ENCODE data around the gene CUL7. TPM values are rescaled to one million over a fixed set of nuclear protein-coding genes. Genes with fewer than 3 reads are reported as not detected.

The CUL7 gene
- total and polyA plus RNA-seq, 9 of the 15 experiments (the other 6 are each of a cell fraction or from before 2014, with no cell fraction given) = 0.44 to 20.1 (median 8.6) TPM

DNA sequence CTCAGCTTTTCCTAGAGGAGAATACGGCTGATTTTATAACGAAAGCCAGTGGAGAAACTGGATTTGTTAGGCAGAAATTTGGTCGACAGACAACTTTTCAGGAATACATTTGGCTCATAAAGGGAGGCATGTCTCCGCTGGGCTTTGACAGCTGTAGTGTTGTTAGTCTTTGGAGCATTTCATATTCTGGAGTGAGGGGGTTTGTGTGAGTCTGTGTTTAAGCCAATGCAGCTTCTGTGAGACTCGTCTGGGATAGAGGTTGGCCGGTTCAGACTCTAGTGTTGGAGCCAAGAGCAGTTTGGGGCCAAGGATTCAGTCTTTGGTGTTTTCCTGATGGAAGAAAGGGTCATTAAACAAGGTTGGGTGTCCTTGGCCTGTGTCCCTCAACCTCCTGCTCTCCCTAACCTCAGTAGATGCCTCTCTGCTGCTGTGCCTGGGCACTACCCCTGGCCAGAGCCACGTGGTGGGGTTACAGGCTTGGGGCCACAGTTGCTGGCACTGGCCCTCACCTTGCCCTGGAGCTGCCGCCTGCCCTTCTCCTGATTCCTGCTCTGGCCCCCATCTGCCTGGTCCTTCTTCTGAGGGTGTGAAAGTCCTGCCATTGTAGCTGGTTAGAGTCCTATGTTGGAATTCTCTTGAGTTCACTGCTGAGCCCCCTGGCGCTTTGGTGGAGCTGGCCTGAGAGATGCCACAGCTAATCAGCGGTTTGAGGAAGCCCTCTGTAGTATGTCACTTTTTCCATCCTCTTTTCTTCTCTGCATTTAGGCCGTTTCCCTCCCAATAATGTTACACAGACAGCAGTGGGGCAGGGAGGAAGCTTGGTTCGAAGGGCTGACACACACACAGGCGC, 29.4 kb upstream of the CUL7 start:
- Histone ChIP-seq H3K9ac (ENCODE audit: insufficient read depth in 1 of 2, low read depth in 2 of 2, low read length in 2 of 2) (peak overlapping the region in 1 of 2 experiments; percentile 69; a peak in 2 of 4 replicates), H3K4me1 (replicated peaks in 1 of 2; ENCODE audit: control insufficient read depth in 2 of 2, insufficient read depth in 2 of 2, low read length in 2 of 2) (peaks cover 2% of the 10 kb centered on the region in 2 experiments; a peak in 3 of 5 replicates), H3K9me1 (ENCODE audit: control insufficient read depth, insufficient read depth, low read length) (peaks cover 3% of the 10 kb centered on the region), H3K4me2 (ENCODE audit: insufficient read depth, low read length) (no peak overlapping the region), H3K9me3 (replicated peaks; ENCODE audit: control insufficient read depth, insufficient read depth, low read depth, low read length) (no peaks in the 10 kb centered on the region), H3K36me3 (ENCODE audit: control insufficient read depth, insufficient read depth, low read length) (no peaks in the 10 kb centered on the region), H3K27ac (ENCODE audit: extremely low read depth, low read depth, low read length) (no peak overlapping the region), H2AFZ (ENCODE audit: low read depth, low read length) (no peak overlapping the region; the same call in 1 of the 2 replicates), H4K20me1 (replicated peaks; ENCODE audit: control insufficient read depth, insufficient read depth, low read length) (no peaks in the 10 kb centered on the region; the same call in 1 of the 2 replicates), H3K27me3 (ENCODE audit: control insufficient read depth in 2 of 2, insufficient read depth in 2 of 2, low read length in 2 of 2) (peaks cover 8% of the 10 kb centered on the region in 2 experiments; a peak in 3 of 5 replicates), H3K79me2 (ENCODE audit: control insufficient read depth, insufficient read depth, low read length) (no peaks in the 10 kb centered on the region), H3K4me3 (no peak overlapping the region)
- in situ Hi-C loops (cut with MboI) = no loop called here
- FAIRE-seq = no peak
- WGBS (ENCODE audit: insufficient coverage, low coverage, missing lambda C conversion rate) = 15% methylated on average over 13 of the region's 13 CpGs
- DNase-seq (ENCODE audit: extremely low read depth in 1 of 4, low spot score in 3 of 4) = no peak
- ChIA-PET POLR2A (interaction anchor here (0.6 to 1.7 kb wide), 6 partner anchors 10 to 153 kb away, joined by 3 to 8 read pairs (median 5); partner anchors contain the start of gene CNPY3), CTCF (ENCODE audit: low intra/inter-chr PET ratio) (no interaction called here)
- no TSS peak for BruUV-seq (replicated peaks)
- no peak for ATAC-seq
- intact Hi-C loops (cut with micrococcal nuclease) = no loop called here
- TF ChIP-seq PHF21A (IDR thresholded peaks at IDR 0.05; ENCODE audit: borderline replicate concordance, low read depth) (no peak), POLR2G (IDR thresholded peaks at IDR 0.05; ENCODE audit: low read depth, low read length) (no peak), DDX20 (tag; IDR thresholded peaks at IDR 0.05; ENCODE audit: low read depth) (no peak), SNAPC5 (CRISPR knock-in tag; IDR thresholded peaks at IDR 0.05) (no peak), ZNF766 (CRISPR knock-in tag; conservative IDR thresholded peaks at IDR 0.05) (no peak), ZNF436 (CRISPR knock-in tag; IDR thresholded peaks at IDR 0.05) (no peak), SAFB (IDR thresholded peaks at IDR 0.05; ENCODE audit: borderline replicate concordance, low read depth, low read length) (no peak), GABPB1 (CRISPR knock-in tag; IDR thresholded peaks at IDR 0.05) (no peak), SNIP1 (IDR thresholded peaks at IDR 0.05; ENCODE audit: low read depth) (no peak), ZNF696 (CRISPR knock-in tag; conservative IDR thresholded peaks at IDR 0.05) (no peak), ZC3H4 (CRISPR knock-in tag; IDR thresholded peaks at IDR 0.05; ENCODE audit: borderline replicate concordance) (no peak), CEBPZ (IDR thresholded peaks at IDR 0.05; ENCODE audit: borderline replicate concordance, low read depth, low read length) (no peak), HDGF (IDR thresholded peaks at IDR 0.05) (no peak), NFXL1 (CRISPR knock-in tag; IDR thresholded peaks at IDR 0.05) (no peak), NR2C1 (IDR thresholded peaks at IDR 0.05) (no peak), NR2C1 (tag; IDR thresholded peaks at IDR 0.05) (no peak)
- TF ChIP-seq, protein P1, sequence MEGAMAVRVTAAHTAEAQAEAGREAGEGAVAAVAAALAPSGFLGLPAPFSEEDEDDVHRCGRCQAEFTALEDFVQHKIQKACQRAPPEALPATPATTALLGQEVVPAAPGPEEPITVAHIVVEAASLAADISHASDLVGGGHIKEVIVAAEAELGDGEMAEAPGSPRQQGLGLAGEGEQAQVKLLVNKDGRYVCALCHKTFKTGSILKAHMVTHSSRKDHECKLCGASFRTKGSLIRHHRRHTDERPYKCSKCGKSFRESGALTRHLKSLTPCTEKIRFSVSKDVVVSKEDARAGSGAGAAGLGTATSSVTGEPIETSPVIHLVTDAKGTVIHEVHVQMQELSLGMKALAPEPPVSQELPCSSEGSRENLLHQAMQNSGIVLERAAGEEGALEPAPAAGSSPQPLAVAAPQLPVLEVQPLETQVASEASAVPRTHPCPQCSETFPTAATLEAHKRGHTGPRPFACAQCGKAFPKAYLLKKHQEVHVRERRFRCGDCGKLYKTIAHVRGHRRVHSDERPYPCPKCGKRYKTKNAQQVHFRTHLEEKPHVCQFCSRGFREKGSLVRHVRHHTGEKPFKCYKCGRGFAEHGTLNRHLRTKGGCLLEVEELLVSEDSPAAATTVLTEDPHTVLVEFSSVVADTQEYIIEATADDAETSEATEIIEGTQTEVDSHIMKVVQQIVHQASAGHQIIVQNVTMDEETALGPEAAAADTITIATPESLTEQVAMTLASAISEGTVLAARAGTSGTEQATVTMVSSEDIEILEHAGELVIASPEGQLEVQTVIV (CRISPR knock-in tag; IDR thresholded peaks at IDR 0.05; ENCODE audit: borderline replicate concordance) = no peak
